ENCODE data around the gene GLT8D1. TPM values are rescaled to one million over a fixed set of nuclear protein-coding genes. Genes with fewer than 3 reads are reported as not detected.

Gene GLT8D1
- total and polyA plus RNA-seq, 2 of the 4 experiments (the other 2 are of a cell fraction) = 87.8 to 124 TPM

DNA sequence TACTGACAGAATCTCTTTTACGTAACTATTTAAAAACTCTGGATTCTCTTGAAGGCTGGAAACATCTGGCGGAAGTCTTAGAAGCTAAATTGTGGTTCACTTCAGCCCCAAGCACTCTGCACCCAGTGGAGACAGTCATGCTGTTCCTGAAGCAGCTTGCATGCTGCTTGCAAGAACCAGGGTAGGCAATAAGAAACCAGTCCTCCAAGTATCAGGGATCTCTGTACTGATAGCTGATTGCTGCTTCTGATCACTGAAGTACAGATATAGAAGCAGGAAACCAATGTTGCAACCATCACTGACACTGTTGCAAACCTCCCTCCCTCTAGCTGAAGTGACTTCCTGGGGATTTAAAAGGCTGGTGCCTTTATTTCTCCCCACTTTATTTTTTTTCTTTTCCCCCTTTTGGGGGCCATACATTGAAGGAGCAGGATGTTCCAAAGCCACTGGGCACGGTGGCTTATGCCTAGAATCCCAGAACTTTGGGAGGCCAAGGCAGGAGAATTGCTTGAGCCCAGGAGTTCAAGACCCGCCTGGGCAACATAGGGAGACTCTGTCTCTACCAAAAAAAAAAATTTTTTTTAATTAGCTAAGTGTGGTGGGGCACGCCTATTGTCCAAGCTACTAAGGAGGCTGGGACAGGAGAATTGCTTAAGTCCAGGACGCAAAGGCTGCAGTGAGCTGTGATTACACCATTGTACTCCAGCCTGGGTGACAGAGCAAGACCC lies 15.6 kb upstream of the GLT8D1 start:
- H3K4me2 ChIP-seq (ENCODE audit: low read depth, low read length) = no peak overlapping the region
- no peak overlapping the region for H2BK15ac ChIP-seq (ENCODE audit: low read depth, low read length)
- H4K5ac ChIP-seq (ENCODE audit: low read depth, low read length) = no peak overlapping the region
- no peaks in the 10 kb centered on the region for H3K27me3 ChIP-seq (ENCODE audit: control insufficient read depth, insufficient read depth, low read length)
- no peak overlapping the region for H3K4ac ChIP-seq (ENCODE audit: low read depth, low read length)
- no peak overlapping the region for H2BK120ac ChIP-seq (ENCODE audit: low read depth, low read length)
- intact Hi-C loops (cut with micrococcal nuclease) (no loop called here), in situ Hi-C loops (cut with MboI; ENCODE audit: low sequenced_read_pairs) (no loop called here), dilution Hi-C loops (cut with HindIII; ENCODE audit: low sequenced_read_pairs, unreplicated experiment) (no loop called here)
- H3K18ac ChIP-seq (ENCODE audit: low read depth, low read length) = no peak overlapping the region
- no peak for ATAC-seq (ENCODE audit: low read depth)
- H4K91ac ChIP-seq (ENCODE audit: insufficient read depth, low read depth, low read length) = no peak overlapping the region
- H3K9me3 ChIP-seq (ENCODE audit: control insufficient read depth, insufficient read depth, low read length) = no peaks in the 10 kb centered on the region
- no peaks in the 10 kb centered on the region for H3K79me1 ChIP-seq (ENCODE audit: low read depth in 1 of 2, low read length in 2 of 2)
- no peak overlapping the region for H3K4me3 ChIP-seq (ENCODE audit: insufficient read depth, low read depth, low read length)
- H3K9me1 ChIP-seq (ENCODE audit: insufficient read depth, low read length) = no peaks in the 10 kb centered on the region
- BruUV-seq (replicated peaks) = no TSS peak
- no peak overlapping the region for H3K14ac ChIP-seq (replicated peaks; ENCODE audit: low read depth, low read length)
- ChIA-PET CTCF (interaction anchor here (0.6 kb wide), 1 partner anchor 309 kb away, joined by 10 read pairs; no protein-coding TSS in a partner anchor), POLR2A (ENCODE audit: unreplicated experiment) (no interaction called here)
- H3K4me1 ChIP-seq (ENCODE audit: control insufficient read depth, insufficient read depth, low read length) = no peaks in the 10 kb centered on the region
- H3K56ac ChIP-seq (ENCODE audit: extremely low read depth, insufficient read depth, low read length) = no peak overlapping the region
- no peak overlapping the region for H2AK5ac ChIP-seq (ENCODE audit: low read depth, low read length)
- H2BK20ac ChIP-seq (ENCODE audit: low read depth, low read length) = no peak overlapping the region
- WGBS, 2 experiments (ENCODE audit: extremely low coverage in 2 of 2, insufficient read length in 1 of 2) = 100% methylated on average over 2 of the region's 6 CpGs; no CpG with 5 or more reads in 1 of the 2 experiments
- H3K36me3 ChIP-seq (ENCODE audit: control insufficient read depth, insufficient read depth, low read length) = no peaks in the 10 kb centered on the region; the same call in 1 of the 2 replicates
- H2BK5ac ChIP-seq (ENCODE audit: low read depth, low read length, poor library complexity, severe bottlenecking) = no peak overlapping the region
- H3K23ac ChIP-seq (ENCODE audit: low read depth, low read length) = no peak overlapping the region
- no peaks in the 10 kb centered on the region for H4K20me1 ChIP-seq (ENCODE audit: insufficient read depth, low read length)
- H3K27ac ChIP-seq (ENCODE audit: insufficient read depth, low read length) = no peak overlapping the region
- no peak for DNase-seq
- no peak overlapping the region for H2AK9ac ChIP-seq (replicated peaks; ENCODE audit: low read depth, low read length, poor library complexity)
- no peak for TF ChIP-seq NFE2L2 (IDR thresholded peaks at IDR 0.05; ENCODE audit: low read depth, low read length)
- no peak for TF ChIP-seq MXI1 (IDR thresholded peaks at IDR 0.05; ENCODE audit: borderline replicate concordance, low read depth, low read length)
- H3K9ac ChIP-seq (ENCODE audit: low read depth, low read length) = no peak overlapping the region
- no peak overlapping the region for H4K8ac ChIP-seq (ENCODE audit: low read depth in 2 of 2, low read length in 2 of 2)
- no peak overlapping the region for H2AFZ ChIP-seq (replicated peaks; ENCODE audit: low read length, poor library complexity)

Measured in IMR-90 (cell line).